NCI-H1105 (cell line): ENCODE data around the gene CNTD1.
A peak's percentile ranks its signal among the peaks of the same experiment; 100 is the strongest.
"Not testable (repeated sequence)": the region's sequence is repeated elsewhere in the genome, so short reads cannot be mapped to it uniquely, and the experiment has no call there.

Experiments used
- DNase-seq: peaks from one replicate; lab custom pipeline; 2025; lab: John Stamatoyannopoulos, UW

The CNTD1 gene

GRCh38 chr17:42798383-42799380 lies at the start of gene CNTD1, which contains the start of gene COA3:
Gene CNTD1, plus strand, starts transcription at chr17:42798861. Its CDS starts 207 bp downstream, at chr17:42799068.
Gene COA3, minus strand, starts transcription at chr17:42798704. Its CDS starts 23 bp downstream, at chr17:42798681.
- peak; percentile 69 for DNase-seq

- no peak for DNase-seq
These were observed 49.5 kb upstream of the CNTD1 start for GRCh38 chr17:42748908-42749798.

GRCh38 chr17:42750739-42751344 lies 47.8 kb upstream of the CNTD1 start:
- DNase-seq, result no peak

GRCh38 chr17:42751628-42752027 lies 47.0 kb upstream of the CNTD1 start:
- no peak for DNase-seq

GRCh38 chr17:42754782-42755181 lies 43.9 kb upstream of the CNTD1 start:
- DNase-seq, result no peak

GRCh38 chr17:42759982-42760651 lies 38.5 kb upstream of the CNTD1 start:
- no peak for DNase-seq

- peak; percentile 20 for DNase-seq
These were observed 37.7 kb upstream of the CNTD1 start, which contains the start of gene RAMP2 for GRCh38 chr17:42760652-42761581. Gene RAMP2, plus strand, starts transcription at chr17:42761227. Its CDS starts 35 bp downstream, at chr17:42761262.

- DNase-seq, result no peak
These were observed 37.0 kb upstream of the CNTD1 start for GRCh38 chr17:42761638-42762037.

- no peak for DNase-seq
These were observed 32.5 kb upstream of the CNTD1 start for GRCh38 chr17:42766124-42766523.

GRCh38 chr17:42767512-42767911 lies 31.1 kb upstream of the CNTD1 start:
- DNase-seq, result no peak

GRCh38 chr17:42768006-42768405 lies 30.7 kb upstream of the CNTD1 start:
- not testable (repeated sequence) for DNase-seq

GRCh38 chr17:42769964-42770363 lies 28.7 kb upstream of the CNTD1 start:
- not testable (repeated sequence) for DNase-seq

- no peak for DNase-seq
These were observed 25.7 kb upstream of the CNTD1 start for GRCh38 chr17:42772945-42773289.

- peak; percentile 70 for DNase-seq
These were observed 25.2 kb upstream of the CNTD1 start, which contains the start of gene VPS25 for GRCh38 chr17:42773290-42774035. Gene VPS25, plus strand, starts transcription at chr17:42773449. Its CDS starts 27 bp downstream, at chr17:42773476.

GRCh38 chr17:42774066-42774745 lies 24.5 kb upstream of the CNTD1 start:
- DNase-seq, result no peak

- no peak for DNase-seq
These were observed 23.0 kb upstream of the CNTD1 start for GRCh38 chr17:42775534-42776098.

GRCh38 chr17:42778570-42778969 lies 20.1 kb upstream of the CNTD1 start:
- no peak for DNase-seq

GRCh38 chr17:42779304-42779935 lies 19.2 kb upstream of the CNTD1 start:
- no peak for DNase-seq
